Measurements from ENCODE around the gene CDCP1. TPM values are rescaled to one million over a fixed set of nuclear protein-coding genes. Genes with fewer than 3 reads are reported as not detected.
A peak's percentile ranks its signal among the peaks of the same experiment; 100 is the strongest.

CDCP1 gene
- polyA plus RNA-seq, 3 donors from 2014 or later, result 1.1 to 3.3 (median 2.0) TPM

- DNase-seq, result no peak
- Mint-ChIP-seq H3K9me3 (peaks cover 0 to 3% (median 0%) of the 10 kb centered on the region in 6 donors), H3K36me3 (no peaks in the 10 kb centered on the region), H3K27ac (no peak overlapping the region), H3K4me1 (peaks cover 2 to 8% of the 10 kb centered on the region in 2 donors), H3K4me3 (no peak overlapping the region), H3K27me3 (ENCODE audit: low read depth in 3 of 3) (peaks cover 3 to 4% (median 3%) of the 10 kb centered on the region in 3 donors)
Measured at GRCh38 chr3:45071075-45071474, 75.1 kb downstream of the CDCP1 start.

DNA sequence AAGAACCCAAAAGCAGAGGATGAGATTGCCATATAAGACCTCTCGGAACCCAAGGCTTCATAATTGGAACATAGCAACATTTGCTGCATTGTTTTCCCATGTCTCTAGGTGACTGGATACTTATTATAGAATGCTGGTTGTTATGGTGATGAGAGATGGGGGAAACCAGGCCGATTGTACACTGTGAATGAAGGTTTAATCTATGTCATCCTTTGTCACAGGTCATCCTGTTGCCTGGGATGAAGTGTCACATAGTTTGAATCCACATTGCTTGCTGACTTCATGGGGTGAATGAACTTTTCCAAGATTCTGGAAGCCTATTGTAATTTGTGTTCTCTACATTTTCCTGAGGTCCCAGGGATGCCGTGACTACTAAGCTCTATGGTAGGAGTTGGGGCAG is 78.2 kb downstream of the CDCP1 start:
- no peak for DNase-seq
- Mint-ChIP-seq H3K36me3 (no peaks in the 10 kb centered on the region), H3K27ac (no peak overlapping the region), H3K9me3 (no peaks in the 10 kb centered on the region), H3K27me3 (ENCODE audit: low read depth in 3 of 3) (peaks cover 0 to 3% (median 2%) of the 10 kb centered on the region in 3 donors), H3K4me1 (peaks cover 16 to 28% of the 10 kb centered on the region in 2 donors), H3K4me3 (no peak overlapping the region)

DNA sequence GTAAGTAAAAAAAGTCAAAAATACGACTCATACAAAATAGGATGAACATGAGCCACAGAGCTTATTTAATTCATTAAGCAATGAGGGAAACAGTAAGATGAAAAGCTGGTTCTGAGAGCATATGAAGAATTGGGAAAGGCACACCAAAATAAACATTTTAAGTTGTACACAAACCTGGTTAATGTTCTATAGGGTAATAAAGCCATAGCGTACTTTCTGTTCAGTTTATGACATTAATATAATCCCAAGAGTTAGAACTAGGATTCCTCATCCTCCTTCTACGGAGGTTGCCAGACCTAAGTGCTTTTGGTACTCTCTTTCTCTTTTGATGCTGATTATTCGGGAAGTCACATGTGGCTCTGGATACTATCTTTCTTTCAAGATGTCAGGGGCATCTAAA is 78.7 kb downstream of the CDCP1 start:
- no peak overlapping the region for H3K4me3 Mint-ChIP-seq
- no peaks in the 10 kb centered on the region for H3K9me3 Mint-ChIP-seq
- H3K27ac Mint-ChIP-seq, result no peak overlapping the region
- peaks cover 16 to 28% of the 10 kb centered on the region in 2 donors for H3K4me1 Mint-ChIP-seq
- no peaks in the 10 kb centered on the region for H3K36me3 Mint-ChIP-seq
- DNase-seq, result no peak
- H3K27me3 Mint-ChIP-seq (ENCODE audit: low read depth in 3 of 3), result peaks cover 2 to 4% (median 3%) of the 10 kb centered on the region in 3 donors

DNA sequence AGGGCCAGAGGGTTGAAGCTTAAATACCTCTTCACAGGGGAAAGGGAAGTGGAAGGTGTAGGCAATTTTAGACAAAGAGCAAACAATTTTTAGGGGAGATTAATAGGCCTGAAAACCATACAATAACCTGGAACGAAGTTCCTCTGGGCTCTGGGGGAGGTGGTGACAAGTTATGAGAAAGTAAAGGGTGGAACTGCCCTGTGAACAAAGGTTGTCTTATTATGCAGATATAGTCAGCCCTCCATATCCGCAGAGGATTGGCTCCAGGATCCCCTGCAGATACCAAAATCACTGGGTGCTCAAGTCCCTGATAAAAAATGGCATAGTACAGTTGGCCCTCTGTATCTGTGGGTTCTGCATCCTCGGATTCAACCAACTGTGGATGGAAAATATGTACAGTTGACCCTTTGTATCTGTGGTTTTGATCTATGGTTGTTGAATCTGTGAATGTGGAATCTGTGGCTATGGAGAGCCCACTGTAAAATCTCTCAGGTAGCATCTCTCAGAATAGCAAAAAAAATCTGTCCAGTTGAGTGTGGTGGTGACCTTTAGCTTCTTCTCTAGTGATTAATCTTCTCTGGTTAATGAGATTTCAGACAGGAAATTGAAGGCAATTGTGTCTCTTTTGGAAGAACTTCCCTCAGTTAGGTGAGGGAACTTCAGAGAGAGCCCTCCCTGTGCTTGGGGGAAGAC is 79.9 kb downstream of the CDCP1 start:
- peaks cover 16 to 28% of the 10 kb centered on the region in 2 donors for H3K4me1 Mint-ChIP-seq
- H3K27ac Mint-ChIP-seq, result peak overlapping the region in 2 of 6 donors; percentile 5 to 19
- H3K36me3 Mint-ChIP-seq, result no peaks in the 10 kb centered on the region
- no peak for DNase-seq
- peaks cover 2 to 6% (median 3%) of the 10 kb centered on the region in 3 donors for H3K27me3 Mint-ChIP-seq (ENCODE audit: low read depth in 3 of 3)
- no peaks in the 10 kb centered on the region for H3K9me3 Mint-ChIP-seq
- H3K4me3 Mint-ChIP-seq, result no peak overlapping the region

DNA sequence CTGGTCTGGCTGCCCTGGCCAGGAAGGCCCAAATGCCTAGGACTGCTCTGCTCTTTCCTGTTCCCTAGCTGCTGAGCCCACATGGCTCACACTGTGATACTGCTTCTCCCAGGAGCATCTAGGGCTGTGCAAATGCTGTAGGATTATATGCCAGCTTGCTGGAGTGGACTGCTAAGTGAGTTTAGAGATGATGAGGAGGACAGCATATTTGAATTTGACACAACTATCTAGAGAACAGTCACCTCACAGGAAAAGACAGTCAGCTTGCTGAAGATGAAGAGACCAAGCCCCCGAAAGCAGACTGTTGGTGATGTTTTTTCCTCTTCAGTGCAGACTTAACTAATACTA is 80.8 kb downstream of the CDCP1 start:
- peak overlapping the region in 3 of 6 donors; percentile 12 to 62 (median 38) for H3K27ac Mint-ChIP-seq
- H3K4me3 Mint-ChIP-seq, result peak overlapping the region in 2 of 5 donors; percentile 64 to 68
- peaks cover 0 to 6% (median 3%) of the 10 kb centered on the region in 3 donors for H3K27me3 Mint-ChIP-seq (ENCODE audit: low read depth in 3 of 3)
- H3K4me1 Mint-ChIP-seq, result peaks cover 16 to 28% of the 10 kb centered on the region in 2 donors
- no peaks in the 10 kb centered on the region for H3K9me3 Mint-ChIP-seq
- H3K36me3 Mint-ChIP-seq, result no peaks in the 10 kb centered on the region
- no peak for DNase-seq

GRCh38 chr3:45064512-45065372 is 81.4 kb downstream of the CDCP1 start:
- Mint-ChIP-seq H3K36me3 (no peaks in the 10 kb centered on the region), H3K9me3 (no peaks in the 10 kb centered on the region), H3K4me3 (peak overlapping the region; percentile 31 to 68 (median 54)), H3K27ac (peak overlapping the region in 3 of 6 donors; percentile 32 to 62 (median 38)), H3K27me3 (ENCODE audit: low read depth in 3 of 3) (peaks cover 0 to 6% (median 2%) of the 10 kb centered on the region in 3 donors), H3K4me1 (peaks cover 16 to 28% of the 10 kb centered on the region in 2 donors)
- no peak for DNase-seq

- peaks cover 0 to 4% (median 0%) of the 10 kb centered on the region in 3 donors for H3K36me3 Mint-ChIP-seq
- H3K27me3 Mint-ChIP-seq (ENCODE audit: low read depth in 3 of 3), result peaks cover 0 to 13% (median 2%) of the 10 kb centered on the region in 3 donors
- H3K9me3 Mint-ChIP-seq, result no peaks in the 10 kb centered on the region
- no peak for DNase-seq
- no peak overlapping the region for H3K4me3 Mint-ChIP-seq
- H3K4me1 Mint-ChIP-seq, result peaks cover 16 to 28% of the 10 kb centered on the region in 2 donors
- H3K27ac Mint-ChIP-seq, result no peak overlapping the region
Measured at GRCh38 chr3:45062697-45063070, 83.5 kb downstream of the CDCP1 start.

- Mint-ChIP-seq H3K4me1 (peaks cover 10 to 13% of the 10 kb centered on the region in 2 donors), H3K27me3 (ENCODE audit: low read depth in 3 of 3) (peaks cover 0 to 16% (median 2%) of the 10 kb centered on the region in 3 donors), H3K9me3 (no peaks in the 10 kb centered on the region), H3K4me3 (no peak overlapping the region), H3K36me3 (peaks cover 0 to 4% (median 0%) of the 10 kb centered on the region in 3 donors), H3K27ac (no peak overlapping the region)
- no peak for DNase-seq
Measured at GRCh38 chr3:45060165-45060892, 85.8 kb downstream of the CDCP1 start.

GRCh38 chr3:45059132-45059531 is 87.0 kb downstream of the CDCP1 start:
- Mint-ChIP-seq H3K4me1 (peaks cover 0 to under 1% of the 10 kb centered on the region in 2 donors), H3K9me3 (no peaks in the 10 kb centered on the region), H3K4me3 (no peak overlapping the region), H3K27ac (no peak overlapping the region), H3K36me3 (peaks cover 0 to 4% (median 0%) of the 10 kb centered on the region in 3 donors), H3K27me3 (ENCODE audit: low read depth in 3 of 3) (peaks cover 0 to 16% (median 2%) of the 10 kb centered on the region in 3 donors)
- DNase-seq, result no peak

- peaks cover 0 to 4% (median 0%) of the 10 kb centered on the region in 3 donors for H3K36me3 Mint-ChIP-seq
- H3K27me3 Mint-ChIP-seq (ENCODE audit: low read depth in 3 of 3), result peaks cover 2 to 13% (median 4%) of the 10 kb centered on the region in 3 donors
- no peaks in the 10 kb centered on the region for H3K4me1 Mint-ChIP-seq
- no peaks in the 10 kb centered on the region for H3K9me3 Mint-ChIP-seq
- DNase-seq, result no peak
- no peak overlapping the region for H3K4me3 Mint-ChIP-seq
- H3K27ac Mint-ChIP-seq, result peak overlapping the region in 1 of 6 donors; percentile 49
Measured at GRCh38 chr3:45057557-45057956, 88.6 kb downstream of the CDCP1 start.

DNA sequence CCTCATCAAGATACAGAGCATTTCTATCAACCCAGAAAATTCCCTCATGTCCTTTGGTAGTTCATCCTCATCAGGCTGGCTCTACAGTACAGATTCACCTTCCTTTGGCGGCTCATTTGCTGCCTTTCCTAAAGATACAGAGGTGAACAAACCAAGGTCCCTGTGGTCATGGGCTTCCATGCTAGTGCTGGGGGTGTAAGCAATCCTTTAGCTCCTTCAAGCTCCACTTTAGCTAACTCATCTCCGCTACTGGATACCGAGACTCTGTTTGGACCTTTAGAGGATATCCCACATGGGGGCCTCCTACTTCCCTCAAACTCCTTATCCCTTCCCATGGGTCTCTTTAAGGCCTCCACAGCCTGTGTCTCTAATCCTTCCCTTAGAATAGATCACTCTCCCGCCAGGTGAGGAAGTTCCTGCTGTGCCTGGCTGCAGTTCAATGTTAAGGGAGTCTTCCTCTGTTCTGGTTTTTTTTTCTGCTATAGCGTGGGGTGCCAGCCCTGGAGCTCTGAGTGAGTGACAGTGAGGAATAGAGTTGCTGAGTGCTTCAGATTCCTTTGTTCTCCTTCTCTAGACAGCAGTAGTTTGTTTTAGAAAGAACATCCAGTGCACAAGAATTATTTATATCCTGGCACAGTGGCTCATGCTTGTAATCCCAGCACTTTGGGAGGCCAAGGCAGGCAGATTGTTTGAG is 89.4 kb downstream of the CDCP1 start:
- no peak for DNase-seq
- H3K27ac Mint-ChIP-seq, result no peak overlapping the region
- H3K27me3 Mint-ChIP-seq (ENCODE audit: low read depth in 3 of 3), result peaks cover 2 to 10% (median 4%) of the 10 kb centered on the region in 3 donors
- no peak overlapping the region for H3K4me3 Mint-ChIP-seq
- H3K4me1 Mint-ChIP-seq, result no peaks in the 10 kb centered on the region
- no peaks in the 10 kb centered on the region for H3K9me3 Mint-ChIP-seq
- H3K36me3 Mint-ChIP-seq, result peaks cover 0 to 4% (median 0%) of the 10 kb centered on the region in 3 donors

- H3K4me1 Mint-ChIP-seq, result no peaks in the 10 kb centered on the region
- no peak overlapping the region for H3K27ac Mint-ChIP-seq
- H3K9me3 Mint-ChIP-seq, result no peaks in the 10 kb centered on the region
- no peak for DNase-seq
- H3K27me3 Mint-ChIP-seq (ENCODE audit: low read depth in 3 of 3), result peaks cover 2 to 13% (median 4%) of the 10 kb centered on the region in 3 donors
- no peak overlapping the region for H3K4me3 Mint-ChIP-seq
- H3K36me3 Mint-ChIP-seq, result peaks cover 0 to 4% (median 0%) of the 10 kb centered on the region in 3 donors
Measured at GRCh38 chr3:45055411-45056143, 90.6 kb downstream of the CDCP1 start.
